Measurements from ENCODE around the gene TAF12.
"Not testable (repeated sequence)": the region's sequence is repeated elsewhere in the genome, so short reads cannot be mapped to it uniquely, and the experiment has no call there.

Gene TAF12

GRCh38 chr1:28582248-28582615, 60.6 kb downstream of the TAF12 start:
- DNase-seq (ENCODE audit: low read depth in 2 of 3, low spot score in 2 of 3) = no peak

- DNase-seq (ENCODE audit: low read depth in 2 of 3, low spot score in 2 of 3) = peak; percentile 88 to 97 (median 92)
Measured at GRCh38 chr1:28581531-28582247, 61.2 kb downstream of the TAF12 start.

DNA sequence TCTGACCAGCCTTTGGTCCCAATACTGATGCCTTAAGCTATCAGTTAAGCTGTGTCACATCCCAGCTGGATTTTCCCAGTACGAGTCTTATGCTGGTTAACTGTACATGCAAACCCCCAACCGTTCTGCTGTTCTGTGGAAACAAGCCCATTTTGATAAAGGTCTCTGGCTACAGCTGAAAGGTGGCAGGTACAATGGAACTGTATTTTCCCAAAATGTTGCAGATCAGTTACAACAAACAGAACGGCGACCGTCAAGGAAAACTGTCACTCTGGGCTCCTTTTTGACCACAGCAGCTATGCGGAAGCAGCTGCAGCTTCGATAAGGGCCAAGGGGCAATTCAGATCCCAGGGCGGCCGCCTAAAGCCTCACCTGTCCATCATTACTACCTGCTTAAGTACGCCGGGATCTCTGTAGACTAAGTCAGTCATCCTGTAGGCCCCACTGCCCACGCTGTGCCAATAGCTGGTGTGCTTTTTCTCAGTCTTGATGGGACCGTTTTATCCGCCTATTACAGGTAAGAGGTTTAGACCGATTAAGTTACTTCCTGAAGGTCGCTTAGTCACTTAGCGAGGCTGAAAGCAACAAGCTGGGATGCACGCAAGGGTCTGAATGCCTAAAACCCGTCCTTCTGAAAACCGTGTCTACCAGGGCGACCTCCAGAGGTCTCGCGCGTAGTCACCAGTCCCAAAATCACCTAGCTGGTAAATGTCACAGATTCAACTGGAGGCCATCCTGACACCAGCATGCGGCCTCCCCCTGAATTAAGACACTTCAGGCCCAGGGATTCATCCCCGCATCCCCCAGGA, 61.9 kb downstream of the TAF12 start:
- DNase-seq (ENCODE audit: low read depth in 2 of 3, low spot score in 2 of 3) = no peak

DNA sequence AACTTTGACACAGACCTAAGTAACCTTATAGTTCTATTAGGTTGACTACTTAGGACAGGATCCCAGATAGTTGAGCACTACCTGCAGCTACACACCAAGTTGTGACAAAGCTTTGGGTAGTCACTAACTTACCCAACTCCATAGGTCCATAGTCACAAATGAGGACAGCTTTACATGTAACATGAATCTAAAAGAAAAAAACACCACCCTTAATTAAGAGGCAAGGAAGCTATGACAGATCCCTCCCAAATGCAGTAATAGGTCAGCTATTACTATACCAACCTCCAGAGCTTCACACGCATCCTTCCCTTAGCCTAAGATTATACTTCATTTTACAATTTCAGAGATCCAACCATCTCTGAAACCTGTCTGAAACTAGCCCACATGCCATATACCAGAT, 63.5 kb downstream of the TAF12 start:
- DNase-seq (ENCODE audit: low read depth in 2 of 3, low spot score in 2 of 3) = no peak

DNA sequence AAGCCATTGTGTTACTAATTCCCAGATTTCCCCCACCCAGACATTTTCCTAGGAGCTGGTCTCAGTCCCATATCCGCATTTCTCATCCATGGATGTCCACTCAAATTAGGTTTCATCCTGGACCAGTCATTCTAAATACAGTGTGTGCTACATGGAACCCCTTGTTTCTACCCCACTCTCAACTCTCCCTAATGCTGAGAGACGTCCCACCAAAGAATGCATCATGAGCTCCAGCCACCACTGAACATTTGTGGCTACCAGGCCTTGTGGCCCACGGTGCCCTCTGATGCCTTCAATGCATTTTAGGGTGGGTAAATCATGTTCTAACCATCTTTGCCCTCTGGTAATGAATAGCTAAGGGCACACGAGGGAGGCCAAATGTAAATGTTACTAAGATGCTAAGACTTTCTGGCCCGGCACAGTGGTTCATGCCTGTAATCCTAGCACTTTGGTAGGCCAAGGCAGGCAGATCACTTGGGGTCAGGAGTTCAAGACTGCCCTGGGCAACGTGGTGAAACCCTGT, 64.1 kb downstream of the TAF12 start:
- no peak for DNase-seq (ENCODE audit: low read depth in 2 of 3, low spot score in 2 of 3)

DNA sequence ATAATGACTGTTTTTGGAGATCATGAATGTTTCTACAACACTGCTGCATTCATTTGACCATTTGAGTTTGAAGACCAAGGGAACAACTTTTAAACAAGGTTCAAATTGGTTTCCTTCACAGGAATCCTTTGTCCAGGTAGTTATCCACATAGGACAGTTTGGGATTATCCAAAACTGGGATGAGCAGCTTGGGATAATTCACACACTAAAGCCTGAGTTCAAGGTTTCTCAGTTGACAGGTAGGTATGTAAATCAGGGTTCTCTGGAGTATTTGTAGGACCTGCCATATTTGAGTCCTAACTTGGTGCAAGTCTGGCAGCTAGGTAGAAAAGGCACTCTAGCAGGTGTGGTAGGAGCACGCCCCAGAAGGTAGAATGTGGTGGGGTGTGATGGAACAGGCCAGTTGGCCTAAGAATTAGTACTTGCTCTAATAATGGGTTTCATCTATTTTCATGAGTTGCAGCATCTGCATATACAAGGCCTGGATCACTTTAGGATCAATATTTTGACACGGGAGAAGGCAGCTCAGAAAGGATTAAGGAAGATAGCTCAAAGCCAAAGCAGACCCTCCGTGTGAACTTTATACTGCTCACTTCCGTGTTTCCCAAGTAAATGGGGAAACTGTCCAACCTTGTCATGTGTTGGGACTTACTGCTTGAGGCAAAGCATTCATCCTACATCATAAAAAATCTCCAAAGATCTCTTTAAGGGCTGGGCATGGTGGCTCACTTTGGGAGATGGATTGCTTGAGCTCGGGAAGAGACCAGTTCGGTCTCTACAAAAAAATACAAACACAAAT, 64.9 kb downstream of the TAF12 start:
- no peak for DNase-seq (ENCODE audit: low read depth in 2 of 3, low spot score in 2 of 3)

DNA sequence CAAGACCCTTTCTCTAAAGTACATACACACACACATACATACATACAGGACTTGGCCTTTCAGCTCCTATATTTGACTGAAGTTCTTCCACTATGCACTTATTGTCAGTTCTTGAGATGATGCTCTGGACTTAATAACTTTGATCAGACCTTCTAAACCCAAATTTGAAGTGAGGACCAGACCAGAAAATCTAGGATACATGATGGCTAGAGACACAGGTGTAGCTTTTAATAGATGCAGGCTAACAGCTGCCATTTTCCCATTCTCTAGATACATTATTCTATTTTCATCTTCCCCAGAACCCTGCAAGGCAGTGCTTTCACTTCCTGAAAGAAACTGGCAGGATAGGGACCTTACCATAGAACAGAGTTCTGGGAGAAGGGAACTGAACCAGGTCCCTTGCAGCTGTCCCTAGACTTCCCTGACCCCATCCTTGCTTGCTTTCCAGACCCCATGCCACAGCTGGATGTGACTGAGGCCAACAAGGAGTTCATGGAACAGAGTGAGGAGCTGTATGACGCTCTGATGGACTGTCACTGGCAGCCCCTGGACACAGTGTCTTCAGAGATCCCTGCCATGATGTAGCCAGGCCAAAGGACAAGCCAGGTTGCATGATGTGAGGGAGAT, 65.7 kb downstream of the TAF12 start:
- DNase-seq (ENCODE audit: low read depth in 2 of 3, low spot score in 2 of 3) = no peak

GRCh38 chr1:28573564-28573963, 69.3 kb downstream of the TAF12 start:
- DNase-seq (ENCODE audit: low read depth in 2 of 3, low spot score in 2 of 3) = no peak

DNA sequence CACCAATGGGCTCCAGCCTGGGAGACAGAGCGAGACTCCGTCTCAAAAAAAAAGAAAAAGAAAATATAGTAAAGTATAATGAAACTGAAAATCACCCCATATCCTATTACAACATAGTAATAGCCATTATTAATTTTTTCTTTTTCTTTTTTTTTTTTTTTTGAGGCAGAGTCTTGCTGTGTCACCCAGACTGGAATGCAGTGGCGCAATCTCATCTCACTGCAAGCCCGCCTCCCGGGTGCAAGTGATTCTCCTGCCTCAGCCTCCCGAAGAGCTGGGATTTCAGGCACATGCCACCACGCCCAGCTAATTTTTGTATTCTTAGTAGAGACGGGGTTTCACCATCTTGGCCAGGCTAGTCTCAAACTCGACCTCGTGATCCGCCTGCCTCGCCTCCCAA, 70.0 kb downstream of the TAF12 start:
- DNase-seq (ENCODE audit: low read depth in 2 of 3, low spot score in 2 of 3) = not testable (repeated sequence)

- DNase-seq (ENCODE audit: low read depth in 2 of 3, low spot score in 2 of 3) = no peak
Measured at GRCh38 chr1:28571911-28572310, 71.0 kb downstream of the TAF12 start.

GRCh38 chr1:28566931-28567330, 75.9 kb downstream of the TAF12 start:
- no peak for DNase-seq (ENCODE audit: low read depth in 2 of 3, low spot score in 2 of 3)

GRCh38 chr1:28565726-28566125, 77.1 kb downstream of the TAF12 start:
- DNase-seq (ENCODE audit: low read depth in 2 of 3, low spot score in 2 of 3) = no peak

DNA sequence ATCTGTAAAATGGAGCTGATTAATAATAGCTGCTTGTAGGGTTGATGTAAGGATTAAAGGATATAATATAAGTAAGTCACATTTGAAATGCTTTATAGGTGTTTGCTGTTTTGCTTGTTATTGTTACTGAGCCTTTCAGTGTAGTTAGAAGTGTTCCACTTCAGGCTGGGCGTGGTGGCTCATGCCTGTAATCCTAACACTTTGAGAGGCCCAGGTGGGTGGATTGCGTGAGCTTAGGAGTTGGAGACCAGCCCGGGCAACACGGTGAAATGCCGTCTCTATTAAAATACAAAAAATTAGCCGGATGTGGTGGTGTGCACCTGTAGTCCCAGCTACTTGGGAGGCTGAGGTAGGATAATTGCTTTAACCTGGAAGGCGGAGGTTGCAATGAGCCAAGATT, 77.8 kb downstream of the TAF12 start:
- no peak for DNase-seq (ENCODE audit: low read depth in 2 of 3, low spot score in 2 of 3)

DNA sequence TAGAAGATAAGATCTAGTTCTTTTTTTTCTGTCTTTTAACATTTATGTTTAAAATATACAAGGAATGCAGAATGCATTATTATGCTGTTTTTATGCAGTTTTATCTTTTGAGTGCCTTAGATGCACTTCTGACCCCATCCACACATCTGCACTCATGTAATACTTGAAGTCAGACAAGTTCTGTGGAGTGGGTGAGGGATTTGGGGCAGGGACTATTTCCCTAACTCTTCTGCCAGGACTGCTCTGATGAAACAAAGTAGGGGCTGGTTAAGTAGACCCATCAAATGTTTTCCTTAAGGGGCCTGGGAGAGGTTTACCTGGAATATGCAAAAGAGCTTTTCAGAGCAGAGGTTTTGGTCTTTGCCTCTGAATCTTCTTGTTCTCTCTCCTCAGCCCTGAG, 78.6 kb downstream of the TAF12 start:
- no peak for DNase-seq (ENCODE audit: low read depth in 2 of 3, low spot score in 2 of 3)

DNA sequence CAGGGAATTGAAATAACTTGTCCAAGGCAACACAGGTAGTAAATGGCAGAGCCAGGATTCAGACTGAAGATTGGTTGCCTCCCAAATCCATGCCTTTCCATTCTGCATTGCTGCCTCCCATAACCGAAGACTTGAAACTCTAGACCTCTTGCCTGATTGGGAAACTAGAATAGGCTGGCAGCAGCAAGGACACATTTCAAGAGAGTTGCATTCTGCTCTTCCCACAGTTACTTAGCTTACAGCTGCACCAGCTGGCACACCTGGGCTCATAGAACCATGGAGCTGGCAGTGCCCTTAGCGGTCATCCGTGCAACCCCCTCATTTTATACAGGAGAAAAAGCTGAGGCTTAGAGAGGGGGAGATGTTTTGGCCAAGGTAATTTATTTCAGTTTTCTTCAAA, 82.0 kb downstream of the TAF12 start:
- no peak for DNase-seq (ENCODE audit: low read depth in 2 of 3, low spot score in 2 of 3)

All from activated CD8-positive, alpha-beta memory T cell treated with anti-CD3 and anti-CD28 coated beads for 48 hours (primary cell).